K562 (cell line): Measurements from ENCODE around the gene CST1.

ENCODE experiments used
- ARID1B ChIP-seq: fragments of 450-650 bp; IDR thresholded peaks from 2 replicates; pipeline ENCODE4 v1.6.1; 2016; ENCODE audit warnings: antibody characterized with exemption, mild to moderate bottlenecking, inconsistent platforms
- CXXC5 ChIP-seq: fragments of 250-450 bp; sonication (Bioruptor Pico); IDR thresholded peaks from 2 replicates; pipeline ENCODE4 v1.8.0; 2022; ENCODE audit warnings: inconsistent platforms, mild to moderate bottlenecking, moderate library complexity
- NCOA2 ChIP-seq, 2 experiments: fragments of 450-650 bp; IDR thresholded peaks; 2 replicates each; pipeline ENCODE4 v1.6.1; 2018; ENCODE audit warnings: mild to moderate bottlenecking in 2 of 2, moderate library complexity in 1 of 2; ENCODE audit not compliant: partially characterized antibody in 2 of 2
- NRF1 ChIP-seq, 2 experiments: fragments of 450-650 bp; IDR thresholded peaks in 1 of 2; conservative IDR thresholded peaks in 1 of 2; 2 replicates each; pipeline ENCODE4 v1.6.1; 2014; ENCODE audit warnings: mild to moderate bottlenecking in 2 of 2
- RAD21 ChIP-seq, 2 experiments: fragments of 250-450 bp in 1 of 2; fragments of 450-650 bp in 1 of 2; sonication (Bioruptor Pico) in 1 of 2; formaldehyde crosslinking in 1 of 2; IDR thresholded peaks in 1 of 2; conservative IDR thresholded peaks in 1 of 2; 2 replicates each; pipeline versions ENCODE4 v1.4.0 to v1.8.0; 2020 to 2022; ENCODE audit warnings: mild to moderate bottlenecking in 2 of 2, moderate library complexity in 1 of 2
- RBFOX2 ChIP-seq: fragments of 200-400 bp; formaldehyde crosslinking; IDR thresholded peaks from 2 replicates; pipeline ENCODE4 v1.6.1; 2017; ENCODE audit warnings: low read depth, mild to moderate bottlenecking, low read length, moderate library complexity
- RFX1 ChIP-seq: fragments of 450-650 bp; IDR thresholded peaks from 2 replicates; pipeline ENCODE4 v1.6.1; 2016; ENCODE audit warnings: mild to moderate bottlenecking, moderate library complexity
- THRAP3 ChIP-seq: fragments of 450-650 bp; IDR thresholded peaks from 2 replicates; pipeline ENCODE4 v1.6.1; 2016; ENCODE audit warnings: mild to moderate bottlenecking, inconsistent platforms, borderline replicate concordance
- ZBTB26 ChIP-seq: fragments of 450-650 bp; formaldehyde crosslinking; IDR thresholded peaks from 2 replicates; pipeline ENCODE4 v1.4.0; 2022; ENCODE audit warnings: missing genetic modification characterization
- ZFX ChIP-seq: sonication (generic); formaldehyde crosslinking; IDR thresholded peaks from 2 replicates; pipeline ENCODE4 v1.8.0; 2022; ENCODE audit warnings: mild to moderate bottlenecking, missing genetic modification reagents, moderate library complexity
- ZNF140 ChIP-seq: fragments of 250-450 bp; sonication (Bioruptor Pico); IDR thresholded peaks from 2 replicates; pipeline ENCODE4 v1.8.0; 2021; ENCODE audit warnings: moderate library complexity, mild to moderate bottlenecking, inconsistent platforms
- ZNF174 ChIP-seq: fragments of 250-450 bp; sonication (Bioruptor Pico); IDR thresholded peaks from 2 replicates; pipeline ENCODE4 v1.4.0; 2020; ENCODE audit warnings: mild to moderate bottlenecking
- ZNF232 ChIP-seq: sonication (generic); formaldehyde crosslinking; IDR thresholded peaks from 2 replicates; pipeline ENCODE4 v1.8.0; 2022; ENCODE audit warnings: mild to moderate bottlenecking, missing genetic modification reagents
- TF ChIP-seq, protein P1 (sequence below): sonication (generic); formaldehyde crosslinking; IDR thresholded peaks from 2 replicates; pipeline ENCODE4 v1.8.1; 2023; ENCODE audit warnings: mild to moderate bottlenecking, missing genetic modification reagents

- TF ChIP-seq, protein P1, sequence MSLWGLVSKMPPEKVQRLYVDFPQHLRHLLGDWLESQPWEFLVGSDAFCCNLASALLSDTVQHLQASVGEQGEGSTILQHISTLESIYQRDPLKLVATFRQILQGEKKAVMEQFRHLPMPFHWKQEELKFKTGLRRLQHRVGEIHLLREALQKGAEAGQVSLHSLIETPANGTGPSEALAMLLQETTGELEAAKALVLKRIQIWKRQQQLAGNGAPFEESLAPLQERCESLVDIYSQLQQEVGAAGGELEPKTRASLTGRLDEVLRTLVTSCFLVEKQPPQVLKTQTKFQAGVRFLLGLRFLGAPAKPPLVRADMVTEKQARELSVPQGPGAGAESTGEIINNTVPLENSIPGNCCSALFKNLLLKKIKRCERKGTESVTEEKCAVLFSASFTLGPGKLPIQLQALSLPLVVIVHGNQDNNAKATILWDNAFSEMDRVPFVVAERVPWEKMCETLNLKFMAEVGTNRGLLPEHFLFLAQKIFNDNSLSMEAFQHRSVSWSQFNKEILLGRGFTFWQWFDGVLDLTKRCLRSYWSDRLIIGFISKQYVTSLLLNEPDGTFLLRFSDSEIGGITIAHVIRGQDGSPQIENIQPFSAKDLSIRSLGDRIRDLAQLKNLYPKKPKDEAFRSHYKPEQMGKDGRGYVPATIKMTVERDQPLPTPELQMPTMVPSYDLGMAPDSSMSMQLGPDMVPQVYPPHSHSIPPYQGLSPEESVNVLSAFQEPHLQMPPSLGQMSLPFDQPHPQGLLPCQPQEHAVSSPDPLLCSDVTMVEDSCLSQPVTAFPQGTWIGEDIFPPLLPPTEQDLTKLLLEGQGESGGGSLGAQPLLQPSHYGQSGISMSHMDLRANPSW (CRISPR knock-in tag): no peak
- TF ChIP-seq RFX1: no peak
- no peak for TF ChIP-seq ZFX
- TF ChIP-seq ZBTB26: no peak
- TF ChIP-seq NCOA2 (IDR thresholded peaks at IDR 0.05; ENCODE audit: partially characterized antibody in 2 of 2): no peak
- TF ChIP-seq THRAP3: no peak
- no peak for TF ChIP-seq RBFOX2
- no peak for TF ChIP-seq ZNF174 (CRISPR knock-in tag)
- no peak for TF ChIP-seq ARID1B
- TF ChIP-seq CXXC5 (CRISPR knock-in tag): no peak
- TF ChIP-seq ZNF140: no peak
- no peak for TF ChIP-seq ZNF232
- TF ChIP-seq RAD21 (CRISPR knock-in tag; conservative IDR thresholded peaks at IDR 0.05 in 1 of 2, IDR thresholded peaks at IDR 0.05 in 1 of 2): no peak
- no peak for TF ChIP-seq NRF1 (conservative IDR thresholded peaks at IDR 0.05 in 1 of 2, IDR thresholded peaks at IDR 0.05 in 1 of 2)
These were observed 48.7 kb downstream of the CST1 start for GRCh38 chr20:23702021-23702420.
